Neural cell (in vitro differentiated cells): Measurements from ENCODE around the gene DNAJB1. TPM values are rescaled to one million over a fixed set of nuclear protein-coding genes. Genes with fewer than 3 reads are reported as not detected.
"Not testable (repeated sequence)": the region's sequence is repeated elsewhere in the genome, so short reads cannot be mapped to it uniquely, and the experiment has no call there.

Experiments used
- H2AFZ ChIP-seq: fragments of 200-600, 300-800 bp; sonication (generic), shearing (Covaris generic); 2 replicates; pipeline ENCODE4 v1.6.0; 2014; ENCODE audit warnings: low read depth, mild to moderate bottlenecking, antibody characterized with exemption, low read length, moderate library complexity
- H3F3A ChIP-seq: fragments of 200-600 bp; shearing (Covaris generic); 2 replicates; pipeline ENCODE4 v1.6.1; 2016; ENCODE audit warnings: mild to moderate bottlenecking, moderate library complexity, mixed read lengths, antibody characterized with exemption, low read length; ENCODE audit not compliant: insufficient read depth, poor library complexity, severe bottlenecking
- H3K27ac ChIP-seq: fragments of 200-600, 300-800 bp; sonication (generic), shearing (Covaris generic); 2 replicates; pipeline ENCODE4 v1.5.1; 2014; ENCODE audit warnings: mild to moderate bottlenecking, low read length, moderate library complexity
- H3K27me3 ChIP-seq: fragments of 300-800, 200-600 bp; sonication (generic), shearing (Covaris generic); 2 replicates; pipeline ENCODE4 v1.6.0; 2014; ENCODE audit warnings: mild to moderate bottlenecking, low read depth, low read length, moderate library complexity; ENCODE audit not compliant: insufficient read depth
- H3K36me3 ChIP-seq: fragments of 300-800, 200-600 bp; sonication (generic), shearing (Covaris generic); 2 replicates; pipeline ENCODE4 v1.5.1; 2014; ENCODE audit warnings: mild to moderate bottlenecking, antibody characterized with exemption, low read length, moderate library complexity; ENCODE audit not compliant: insufficient read depth
- H3K4me2 ChIP-seq: fragments of 300-800, 200-600 bp; sonication (generic), shearing (Covaris generic); 2 replicates; pipeline ENCODE4 v1.6.0; 2014; ENCODE audit warnings: mild to moderate bottlenecking, low read length
- H3K4me3 ChIP-seq: fragments of 300-800, 200-600 bp; sonication (generic), shearing (Covaris generic); 2 replicates; pipeline ENCODE4 v1.5.1; 2014; ENCODE audit warnings: mild to moderate bottlenecking, low read length, moderate library complexity
- H3K79me2 ChIP-seq: fragments of 200-600 bp; shearing (Covaris generic); replicated peaks from 2 replicates; pipeline ENCODE4 v1.6.0; 2014; ENCODE audit warnings: mild to moderate bottlenecking, low read length, moderate library complexity; ENCODE audit not compliant: insufficient read depth
- H3K9ac ChIP-seq: fragments of 300-800, 200-600 bp; sonication (generic), shearing (Covaris generic); 2 replicates; pipeline ENCODE4 v1.6.1; 2016; ENCODE audit warnings: mild to moderate bottlenecking, low read length, mixed read lengths
- H3K9me2 ChIP-seq: fragments of 200-600 bp; shearing (Covaris generic); 2 replicates; pipeline ENCODE4 v1.6.1; 2016; ENCODE audit warnings: mild to moderate bottlenecking, low read length, mixed read lengths; ENCODE audit not compliant: insufficient read depth
- H3K9me3 ChIP-seq: fragments of 200-600, 300-800 bp; sonication (generic), shearing (Covaris generic); 2 replicates; pipeline ENCODE4 v1.6.1; 2016; ENCODE audit warnings: mild to moderate bottlenecking, mixed run types, low read length, moderate library complexity, mixed read lengths
- H4K20me1 ChIP-seq: fragments of 200-600 bp; shearing (Covaris generic); 2 replicates; pipeline ENCODE4 v1.6.1; 2016; ENCODE audit warnings: mild to moderate bottlenecking, mixed run types; ENCODE audit not compliant: insufficient read depth
- CTCF ChIP-seq: fragments of 450-650 bp; IDR thresholded peaks from 2 replicates; pipeline ENCODE4 v1.5.1; 2014; ENCODE audit warnings: antibody characterized with exemption, mild to moderate bottlenecking, moderate library complexity; ENCODE audit not compliant: poor library complexity, severe bottlenecking
- EP300 ChIP-seq: fragments of 450-650 bp; conservative IDR thresholded peaks from 2 replicates; pipeline ENCODE4 v1.6.1; 2014; ENCODE audit warnings: antibody characterized with exemption, mild to moderate bottlenecking, moderate library complexity; ENCODE audit not compliant: poor library complexity, severe bottlenecking
- EZH2 ChIP-seq: fragments of 200-600, 300-800 bp; shearing (Covaris generic), sonication (generic); IDR thresholded peaks from 2 replicates; pipeline ENCODE4 v1.6.1; 2014; ENCODE audit warnings: antibody characterized with exemption, low read length, borderline replicate concordance, mild to moderate bottlenecking; ENCODE audit not compliant: insufficient read depth, poor library complexity, severe bottlenecking
- MXI1 ChIP-seq: fragments of 450-650 bp; conservative IDR thresholded peaks from 2 replicates; pipeline ENCODE4 v1.6.1; 2014; ENCODE audit warnings: antibody characterized with exemption, mild to moderate bottlenecking; ENCODE audit not compliant: poor library complexity, severe bottlenecking
- POLR2AphosphoS5 ChIP-seq: IDR thresholded peaks from 2 replicates; pipeline ENCODE4 v1.6.1; 2012
- RAD21 ChIP-seq: fragments of 450-650 bp; conservative IDR thresholded peaks from 2 replicates; pipeline ENCODE4 v1.6.1; 2014; ENCODE audit warnings: antibody characterized with exemption, mild to moderate bottlenecking, moderate library complexity
- REST ChIP-seq: IDR thresholded peaks from 2 replicates; pipeline ENCODE4 v1.6.1; 2012; ENCODE audit warnings: borderline replicate concordance
- SMC3 ChIP-seq: fragments of 450-650 bp; conservative IDR thresholded peaks from 2 replicates; pipeline ENCODE4 v1.6.1; 2014; ENCODE audit warnings: antibody characterized with exemption, mild to moderate bottlenecking, moderate library complexity; ENCODE audit not compliant: poor library complexity
- TAF1 ChIP-seq: IDR thresholded peaks from 2 replicates; pipeline ENCODE4 v1.6.1; 2012; ENCODE audit warnings: low read depth
- polyA plus RNA-seq: library from polyadenylated mRNA; depleted of rRNA; stranded (reverse); fragments of >200 nt; gene quantifications from 2 replicates; pipeline ENCODE4 v1.2.3, GENCODE V29; 2014

The DNAJB1 gene
- polyA plus RNA-seq, 1 donor from 2014 or later, result 64.6 TPM

GRCh38 chr19:14551134-14552005, 33.2 kb upstream of the DNAJB1 start:
- not testable (repeated sequence) for H3K27ac ChIP-seq, H3K36me3 ChIP-seq, H3K4me2 ChIP-seq, H3K27me3 ChIP-seq, H3F3A ChIP-seq, H3K79me2 ChIP-seq, H2AFZ ChIP-seq, H3K9ac ChIP-seq, H4K20me1 ChIP-seq, H3K4me3 ChIP-seq, H3K9me3 ChIP-seq, H3K9me2 ChIP-seq
- TF ChIP-seq CTCF, result peak; percentile 20

GRCh38 chr19:14550201-14550754, 32.1 kb upstream of the DNAJB1 start:
- H3F3A ChIP-seq, result no peaks in the 10 kb centered on the region
- no peak for TF ChIP-seq MXI1
- TF ChIP-seq EP300, result no peak
- TF ChIP-seq CTCF, result no peak
- no peak for TF ChIP-seq RAD21
- no peak for TF ChIP-seq POLR2AphosphoS5
- no peak for TF ChIP-seq EZH2
- no peak for TF ChIP-seq REST
- no peak for TF ChIP-seq SMC3
- TF ChIP-seq TAF1, result no peak
- H3K4me3 ChIP-seq, result no peak overlapping the region
- H2AFZ ChIP-seq, result no peak overlapping the region
- no peaks in the 10 kb centered on the region for H3K9me3 ChIP-seq
- no peaks in the 10 kb centered on the region for H3K36me3 ChIP-seq
- H3K27ac ChIP-seq, result no peak overlapping the region
- H3K4me2 ChIP-seq, result no peak overlapping the region
- H4K20me1 ChIP-seq, result no peaks in the 10 kb centered on the region
- no peaks in the 10 kb centered on the region for H3K27me3 ChIP-seq
- no peak overlapping the region for H3K9ac ChIP-seq
- H3K79me2 ChIP-seq, result no peaks in the 10 kb centered on the region
- no peaks in the 10 kb centered on the region for H3K9me2 ChIP-seq
